LNCAP (cell line): ENCODE measurements around the gene FGD6.

Source experiments
- CTCF ChIP-seq: fragments of 450-650 bp; IDR thresholded peaks from 2 replicates; pipeline ENCODE4 v1.5.1; 2017; ENCODE audit warnings: mild to moderate bottlenecking

Gene FGD6

GRCh38 chr12:95118788-95119179 lies 98.5 kb downstream of the FGD6 start:
- TF ChIP-seq CTCF, result no peak

GRCh38 chr12:95118138-95118787 lies 99.0 kb downstream of the FGD6 start:
- TF ChIP-seq CTCF, result no peak

- peak; percentile 79 for TF ChIP-seq CTCF
These were observed 100.1 kb downstream of the FGD6 start for GRCh38 chr12:95117178-95117599.

- TF ChIP-seq CTCF, result no peak
These were observed 100.5 kb downstream of the FGD6 start for GRCh38 chr12:95116773-95117172.

GRCh38 chr12:95116341-95116740 lies 100.9 kb downstream of the FGD6 start:
- no peak for TF ChIP-seq CTCF

- TF ChIP-seq CTCF, result no peak
These were observed 101.6 kb downstream of the FGD6 start for GRCh38 chr12:95115641-95116040.

- TF ChIP-seq CTCF, result no peak
These were observed 102.4 kb downstream of the FGD6 start for GRCh38 chr12:95114766-95115405.

- TF ChIP-seq CTCF, result no peak
These were observed 109.9 kb downstream of the FGD6 start for GRCh38 chr12:95107362-95107761.
